HepG2 (cell line): ENCODE results near the gene CORO1A. TPM values are rescaled to one million over a fixed set of nuclear protein-coding genes. Genes with fewer than 3 reads are reported as not detected.

Experiments
- HMG20A ChIP-seq: IDR thresholded peaks from 2 replicates; pipeline ENCODE4 v1.6.1; 2016; ENCODE audit warnings: borderline replicate concordance
- HMGXB4 ChIP-seq, 2 experiments: sonication (generic) in 1 of 2; formaldehyde crosslinking in 1 of 2; IDR thresholded peaks; 2 replicates each; pipeline versions ENCODE4 v1.4.0 to v1.6.1; 2018 to 2020; ENCODE audit warnings: missing genetic modification reagents in 2 of 2, borderline replicate concordance in 1 of 2, low read depth in 1 of 2, mild to moderate bottlenecking in 1 of 2, missing biosample characterization in 1 of 2
- IRF9 ChIP-seq: sonication (generic); formaldehyde crosslinking; IDR thresholded peaks from 2 replicates; pipeline ENCODE4 v1.8.0; 2022; ENCODE audit warnings: missing genetic modification reagents, mild to moderate bottlenecking, borderline replicate concordance
- ZBTB7B ChIP-seq: sonication (generic); formaldehyde crosslinking; IDR thresholded peaks from 2 replicates; pipeline ENCODE4 v1.4.0; 2020; ENCODE audit warnings: missing genetic modification reagents
- ZNF224 ChIP-seq: sonication (generic); formaldehyde crosslinking; IDR thresholded peaks from 2 replicates; pipeline ENCODE4 v1.5.0; 2020; ENCODE audit warnings: mild to moderate bottlenecking, missing genetic modification reagents
- ZNF326 ChIP-seq: sonication (generic); formaldehyde crosslinking; IDR thresholded peaks from 2 replicates; pipeline ENCODE4 v1.4.0; 2020; ENCODE audit warnings: missing genetic modification reagents, borderline replicate concordance
- ZNF329 ChIP-seq: sonication (generic); formaldehyde crosslinking; IDR thresholded peaks from 2 replicates; pipeline ENCODE4 v1.9.0; 2021; ENCODE audit warnings: low read depth, mild to moderate bottlenecking, missing genetic modification reagents
- ZNF552 ChIP-seq: sonication (generic); formaldehyde crosslinking; IDR thresholded peaks from 2 replicates; pipeline ENCODE4 v1.9.0; 2022; ENCODE audit warnings: missing genetic modification reagents, mild to moderate bottlenecking, borderline replicate concordance
- polyA plus RNA-seq, 8 experiments: library from polyadenylated mRNA; depleted of rRNA in 3 of 8; stranded (reverse) in 7 of 8; unstranded in 1 of 8; fragments of >200 nt; fragmentation: Illumina TruSeq in 4 of 8; extraction: Trizol in 4 of 8; gene quantifications; 2 replicates each; pipeline versions ENCODE4 v1.2.1 to v1.2.3, GENCODE V29; 2011 to 2016; ENCODE audit warnings: low read depth in 4 of 8, missing spikeins in 1 of 8, mixed read lengths in 1 of 8; ENCODE audit not compliant: insufficient read depth in 1 of 8
- total RNA-seq, 5 experiments: library from RNA; depleted of rRNA; stranded (reverse); fragments of >200 nt; fragmentation: Illumina TruSeq; extraction: Trizol; gene quantifications; 2 replicates each; pipeline ENCODE4 v1.2.3, GENCODE V29; 2016; ENCODE audit warnings: low read depth in 1 of 5
- TF ChIP-seq, protein P1 (sequence below): sonication (generic); formaldehyde crosslinking; IDR thresholded peaks from 2 replicates; pipeline ENCODE4 v1.4.0; 2020; ENCODE audit warnings: missing genetic modification reagents, borderline replicate concordance
- TF ChIP-seq, protein P2 (sequence below): sonication (generic); formaldehyde crosslinking; IDR thresholded peaks from 2 replicates; pipeline ENCODE4 v1.9.0; 2021; ENCODE audit warnings: missing genetic modification reagents, borderline replicate concordance
- TF ChIP-seq, protein P3 (sequence below): fragments of 450-650 bp; IDR thresholded peaks from 2 replicates; pipeline ENCODE4 v1.6.1; 2016
- TF ChIP-seq, protein P4 (sequence below): sonication (generic); formaldehyde crosslinking; IDR thresholded peaks from 2 replicates; pipeline ENCODE4 v1.8.0; 2023; ENCODE audit warnings: mild to moderate bottlenecking, missing genetic modification reagents

Gene CORO1A
- total and polyA plus RNA-seq, 2 of the 13 experiments (the other 11 are each of a cell fraction or from before 2014, with no cell fraction given), result 6.5 to 12.9 TPM

DNA sequence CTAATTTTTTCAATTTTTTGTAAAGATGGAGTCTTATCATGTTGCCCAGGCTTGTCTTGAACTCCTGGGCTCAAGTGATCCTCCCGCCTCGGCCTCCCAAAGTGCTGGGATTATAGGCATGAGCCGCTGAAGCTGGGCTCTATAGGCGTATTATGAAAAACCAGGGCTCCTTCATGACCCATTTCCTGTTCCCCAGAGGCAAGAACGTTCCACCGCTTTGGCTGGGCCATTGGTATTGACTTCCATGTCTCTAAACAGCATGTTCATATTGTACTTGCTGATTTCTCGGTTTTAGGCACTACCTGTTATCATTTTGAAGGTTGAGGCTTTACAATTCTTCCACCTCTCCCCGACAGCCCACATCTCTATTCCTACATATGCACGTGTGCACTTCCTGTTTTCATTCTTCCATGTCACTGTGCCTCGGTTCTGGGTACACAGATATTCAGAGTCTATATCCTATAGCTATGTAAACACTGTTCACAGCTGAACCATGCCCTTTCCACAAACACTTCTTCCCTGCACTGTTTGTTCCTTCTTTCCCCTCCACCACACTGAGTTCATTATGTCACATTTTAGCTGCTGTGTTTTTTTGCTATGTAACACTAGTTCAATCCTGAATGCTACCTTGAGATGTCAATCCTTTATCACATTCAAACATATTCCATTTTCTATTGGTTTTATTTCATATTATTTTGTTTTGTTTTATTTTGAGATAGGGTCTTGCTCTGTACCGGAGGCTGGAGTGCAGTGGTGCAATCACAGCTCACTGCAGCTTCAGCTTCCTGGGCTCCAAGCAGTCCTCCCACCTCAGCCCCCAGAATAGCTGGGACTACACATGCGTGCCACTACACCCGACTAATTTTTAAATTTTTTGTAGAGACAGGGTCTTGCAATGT is 43.6 kb upstream of the CORO1A start (continued):
- TF ChIP-seq, protein P1, sequence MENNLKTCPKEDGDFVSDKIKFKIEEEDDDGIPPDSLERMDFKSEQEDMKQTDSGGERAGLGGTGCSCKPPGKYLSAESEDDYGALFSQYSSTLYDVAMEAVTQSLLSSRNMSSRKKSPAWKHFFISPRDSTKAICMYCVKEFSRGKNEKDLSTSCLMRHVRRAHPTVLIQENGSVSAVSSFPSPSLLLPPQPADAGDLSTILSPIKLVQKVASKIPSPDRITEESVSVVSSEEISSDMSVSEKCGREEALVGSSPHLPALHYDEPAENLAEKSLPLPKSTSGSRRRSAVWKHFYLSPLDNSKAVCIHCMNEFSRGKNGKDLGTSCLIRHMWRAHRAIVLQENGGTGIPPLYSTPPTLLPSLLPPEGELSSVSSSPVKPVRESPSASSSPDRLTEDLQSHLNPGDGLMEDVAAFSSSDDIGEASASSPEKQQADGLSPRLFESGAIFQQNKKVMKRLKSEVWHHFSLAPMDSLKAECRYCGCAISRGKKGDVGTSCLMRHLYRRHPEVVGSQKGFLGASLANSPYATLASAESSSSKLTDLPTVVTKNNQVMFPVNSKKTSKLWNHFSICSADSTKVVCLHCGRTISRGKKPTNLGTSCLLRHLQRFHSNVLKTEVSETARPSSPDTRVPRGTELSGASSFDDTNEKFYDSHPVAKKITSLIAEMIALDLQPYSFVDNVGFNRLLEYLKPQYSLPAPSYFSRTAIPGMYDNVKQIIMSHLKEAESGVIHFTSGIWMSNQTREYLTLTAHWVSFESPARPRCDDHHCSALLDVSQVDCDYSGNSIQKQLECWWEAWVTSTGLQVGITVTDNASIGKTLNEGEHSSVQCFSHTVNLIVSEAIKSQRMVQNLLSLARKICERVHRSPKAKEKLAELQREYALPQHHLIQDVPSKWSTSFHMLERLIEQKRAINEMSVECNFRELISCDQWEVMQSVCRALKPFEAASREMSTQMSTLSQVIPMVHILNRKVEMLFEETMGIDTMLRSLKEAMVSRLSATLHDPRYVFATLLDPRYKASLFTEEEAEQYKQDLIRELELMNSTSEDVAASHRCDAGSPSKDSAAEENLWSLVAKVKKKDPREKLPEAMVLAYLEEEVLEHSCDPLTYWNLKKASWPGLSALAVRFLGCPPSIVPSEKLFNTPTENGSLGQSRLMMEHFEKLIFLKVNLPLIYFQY (CRISPR knock-in tag), result peak; percentile 72; the same call in 1 of the 2 replicates
- TF ChIP-seq, protein P2, sequence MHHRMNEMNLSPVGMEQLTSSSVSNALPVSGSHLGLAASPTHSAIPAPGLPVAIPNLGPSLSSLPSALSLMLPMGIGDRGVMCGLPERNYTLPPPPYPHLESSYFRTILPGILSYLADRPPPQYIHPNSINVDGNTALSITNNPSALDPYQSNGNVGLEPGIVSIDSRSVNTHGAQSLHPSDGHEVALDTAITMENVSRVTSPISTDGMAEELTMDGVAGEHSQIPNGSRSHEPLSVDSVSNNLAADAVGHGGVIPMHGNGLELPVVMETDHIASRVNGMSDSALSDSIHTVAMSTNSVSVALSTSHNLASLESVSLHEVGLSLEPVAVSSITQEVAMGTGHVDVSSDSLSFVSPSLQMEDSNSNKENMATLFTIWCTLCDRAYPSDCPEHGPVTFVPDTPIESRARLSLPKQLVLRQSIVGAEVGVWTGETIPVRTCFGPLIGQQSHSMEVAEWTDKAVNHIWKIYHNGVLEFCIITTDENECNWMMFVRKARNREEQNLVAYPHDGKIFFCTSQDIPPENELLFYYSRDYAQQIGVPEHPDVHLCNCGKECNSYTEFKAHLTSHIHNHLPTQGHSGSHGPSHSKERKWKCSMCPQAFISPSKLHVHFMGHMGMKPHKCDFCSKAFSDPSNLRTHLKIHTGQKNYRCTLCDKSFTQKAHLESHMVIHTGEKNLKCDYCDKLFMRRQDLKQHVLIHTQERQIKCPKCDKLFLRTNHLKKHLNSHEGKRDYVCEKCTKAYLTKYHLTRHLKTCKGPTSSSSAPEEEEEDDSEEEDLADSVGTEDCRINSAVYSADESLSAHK, result no peak
- TF ChIP-seq ZNF552 (CRISPR knock-in tag) (no peak), ZNF329 (CRISPR knock-in tag) (no peak), ZNF326 (CRISPR knock-in tag) (no peak), HMG20A (CRISPR knock-in tag) (peak; percentile 94), ZNF224 (CRISPR knock-in tag) (0 out of 2 replicates have a peak, but pooled peaks have one; percentile 14), ZBTB7B (CRISPR knock-in tag) (no peak; the same call in 1 of the 2 replicates), IRF9 (CRISPR knock-in tag) (no peak; the same call in 1 of the 2 replicates), HMGXB4 (CRISPR knock-in tag; IDR thresholded peaks at IDR 0.05; ENCODE audit: borderline replicate concordance in 1 of 2, low read depth in 1 of 2) (peak; percentile 70 to 79; a peak in 3 of 4 replicates)
- TF ChIP-seq, protein P3, sequence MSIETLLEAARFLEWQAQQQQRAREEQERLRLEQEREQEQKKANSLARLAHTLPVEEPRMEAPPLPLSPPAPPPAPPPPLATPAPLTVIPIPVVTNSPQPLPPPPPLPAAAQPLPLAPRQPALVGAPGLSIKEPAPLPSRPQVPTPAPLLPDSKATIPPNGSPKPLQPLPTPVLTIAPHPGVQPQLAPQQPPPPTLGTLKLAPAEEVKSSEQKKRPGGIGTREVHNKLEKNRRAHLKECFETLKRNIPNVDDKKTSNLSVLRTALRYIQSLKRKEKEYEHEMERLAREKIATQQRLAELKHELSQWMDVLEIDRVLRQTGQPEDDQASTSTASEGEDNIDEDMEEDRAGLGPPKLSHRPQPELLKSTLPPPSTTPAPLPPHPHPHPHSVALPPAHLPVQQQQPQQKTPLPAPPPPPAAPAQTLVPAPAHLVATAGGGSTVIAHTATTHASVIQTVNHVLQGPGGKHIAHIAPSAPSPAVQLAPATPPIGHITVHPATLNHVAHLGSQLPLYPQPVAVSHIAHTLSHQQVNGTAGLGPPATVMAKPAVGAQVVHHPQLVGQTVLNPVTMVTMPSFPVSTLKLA, result peak; percentile 97
- TF ChIP-seq, protein P4, sequence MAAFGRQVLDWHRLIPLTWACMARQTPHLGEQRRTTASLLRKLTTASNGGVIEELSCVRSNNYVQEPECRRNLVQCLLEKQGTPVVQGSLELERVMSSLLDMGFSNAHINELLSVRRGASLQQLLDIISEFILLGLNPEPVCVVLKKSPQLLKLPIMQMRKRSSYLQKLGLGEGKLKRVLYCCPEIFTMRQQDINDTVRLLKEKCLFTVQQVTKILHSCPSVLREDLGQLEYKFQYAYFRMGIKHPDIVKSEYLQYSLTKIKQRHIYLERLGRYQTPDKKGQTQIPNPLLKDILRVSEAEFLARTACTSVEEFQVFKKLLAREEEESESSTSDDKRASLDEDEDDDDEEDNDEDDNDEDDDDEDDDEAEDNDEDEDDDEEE (CRISPR knock-in tag), result peak; percentile 23; the same call in 1 of the 2 replicates
